Ishikawa (cell line): ENCODE results near the gene PRPF8.

Experiments used
- CEBPB ChIP-seq: IDR thresholded peaks from 2 replicates; pipeline ENCODE4 v1.6.1; 2012
- EP300 ChIP-seq: IDR thresholded peaks from 2 replicates; pipeline ENCODE4 v1.6.1; 2012; ENCODE audit warnings: borderline replicate concordance
- RAD21 ChIP-seq: IDR thresholded peaks from 2 replicates; pipeline ENCODE4 v1.6.1; 2012; ENCODE audit warnings: low read depth
- TAF1 ChIP-seq: IDR thresholded peaks from 2 replicates; pipeline ENCODE4 v1.6.1; 2012; ENCODE audit warnings: low read depth, mild to moderate bottlenecking
- TCF12 ChIP-seq: IDR thresholded peaks from 2 replicates; pipeline ENCODE4 v1.6.1; 2012; ENCODE audit warnings: low read depth
- TEAD4 ChIP-seq: IDR thresholded peaks from 2 replicates; pipeline ENCODE4 v1.6.1; 2012
- YY1 ChIP-seq: IDR thresholded peaks from 2 replicates; pipeline ENCODE4 v1.6.1; 2012; ENCODE audit warnings: low read depth
- TF ChIP-seq, protein P1 (sequence below): IDR thresholded peaks from 2 replicates; pipeline ENCODE4 v1.6.1; 2012; ENCODE audit warnings: low read depth, mild to moderate bottlenecking
- TF ChIP-seq, protein P2 (sequence below): IDR thresholded peaks from 2 replicates; pipeline ENCODE4 v1.6.1; 2012

DNA sequence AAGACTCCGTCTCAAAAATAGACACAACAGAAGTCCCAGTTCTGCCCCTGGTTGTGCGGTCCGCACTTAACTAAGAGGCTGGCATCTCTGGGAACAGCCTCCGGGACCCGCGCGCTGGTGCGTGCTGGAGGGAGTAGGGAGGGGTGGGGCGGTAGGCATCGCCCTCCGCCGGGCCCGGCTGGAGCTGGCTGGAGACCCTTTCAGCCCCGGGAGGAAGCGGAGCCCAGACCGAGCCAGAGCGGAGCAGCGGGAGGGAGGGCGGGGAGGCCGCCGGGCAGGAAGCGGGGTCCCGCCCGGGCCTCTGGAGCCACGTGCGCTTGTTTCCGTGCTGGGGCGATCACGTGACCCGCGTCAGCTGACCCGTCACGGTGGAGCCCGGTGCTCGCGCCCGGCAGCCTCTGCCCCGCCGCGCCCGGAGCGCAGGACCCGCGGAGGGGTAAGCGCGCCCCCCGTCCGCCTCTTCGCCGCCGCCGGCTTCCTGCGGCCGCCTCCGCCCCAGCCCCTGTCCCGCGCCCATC lies 39.7 kb upstream of the PRPF8 start, which contains the start of gene WDR81:
- TF ChIP-seq, protein P1, sequence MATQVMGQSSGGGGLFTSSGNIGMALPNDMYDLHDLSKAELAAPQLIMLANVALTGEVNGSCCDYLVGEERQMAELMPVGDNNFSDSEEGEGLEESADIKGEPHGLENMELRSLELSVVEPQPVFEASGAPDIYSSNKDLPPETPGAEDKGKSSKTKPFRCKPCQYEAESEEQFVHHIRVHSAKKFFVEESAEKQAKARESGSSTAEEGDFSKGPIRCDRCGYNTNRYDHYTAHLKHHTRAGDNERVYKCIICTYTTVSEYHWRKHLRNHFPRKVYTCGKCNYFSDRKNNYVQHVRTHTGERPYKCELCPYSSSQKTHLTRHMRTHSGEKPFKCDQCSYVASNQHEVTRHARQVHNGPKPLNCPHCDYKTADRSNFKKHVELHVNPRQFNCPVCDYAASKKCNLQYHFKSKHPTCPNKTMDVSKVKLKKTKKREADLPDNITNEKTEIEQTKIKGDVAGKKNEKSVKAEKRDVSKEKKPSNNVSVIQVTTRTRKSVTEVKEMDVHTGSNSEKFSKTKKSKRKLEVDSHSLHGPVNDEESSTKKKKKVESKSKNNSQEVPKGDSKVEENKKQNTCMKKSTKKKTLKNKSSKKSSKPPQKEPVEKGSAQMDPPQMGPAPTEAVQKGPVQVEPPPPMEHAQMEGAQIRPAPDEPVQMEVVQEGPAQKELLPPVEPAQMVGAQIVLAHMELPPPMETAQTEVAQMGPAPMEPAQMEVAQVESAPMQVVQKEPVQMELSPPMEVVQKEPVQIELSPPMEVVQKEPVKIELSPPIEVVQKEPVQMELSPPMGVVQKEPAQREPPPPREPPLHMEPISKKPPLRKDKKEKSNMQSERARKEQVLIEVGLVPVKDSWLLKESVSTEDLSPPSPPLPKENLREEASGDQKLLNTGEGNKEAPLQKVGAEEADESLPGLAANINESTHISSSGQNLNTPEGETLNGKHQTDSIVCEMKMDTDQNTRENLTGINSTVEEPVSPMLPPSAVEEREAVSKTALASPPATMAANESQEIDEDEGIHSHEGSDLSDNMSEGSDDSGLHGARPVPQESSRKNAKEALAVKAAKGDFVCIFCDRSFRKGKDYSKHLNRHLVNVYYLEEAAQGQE, result no peak
- TF ChIP-seq CEBPB, result no peak
- no peak; the same call in 1 of the 2 replicates for TF ChIP-seq TCF12
- no peak; the same call in 1 of the 2 replicates for TF ChIP-seq YY1
- TF ChIP-seq, protein P2, sequence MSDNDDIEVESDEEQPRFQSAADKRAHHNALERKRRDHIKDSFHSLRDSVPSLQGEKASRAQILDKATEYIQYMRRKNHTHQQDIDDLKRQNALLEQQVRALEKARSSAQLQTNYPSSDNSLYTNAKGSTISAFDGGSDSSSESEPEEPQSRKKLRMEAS, result peak; percentile 97
- no peak for TF ChIP-seq EP300
- no peak for TF ChIP-seq RAD21
- peak; percentile 49 for TF ChIP-seq TAF1
- TF ChIP-seq TEAD4, result no peak
